Left lung (tissue), 10 donors: ENCODE data around the gene PCDHA5. TPM values are rescaled to one million over a fixed set of nuclear protein-coding genes. Genes with fewer than 3 reads are reported as not detected.

Source experiments
- ATAC-seq: fragments of 200-7000 bp; cut with Tn5 transposase; one replicate; pipeline ENCODE4 v1.9.1; 2020; ENCODE audit warnings: moderate library complexity
- DNase-seq, 4 donors: peaks; one replicate each; pipeline ENCODE4 v3.0.0-alpha.2; 2013 to 2020
- H3K27ac ChIP-seq, 2 donors: fragments of 200-600 bp; sonication (generic) in 1 of 2; one replicate each; pipeline versions ENCODE4 v1.5.0 to v1.8.0; 2020 to 2021
- H3K27me3 ChIP-seq, 2 donors: fragments of 200-600 bp; sonication (generic) in 1 of 2; one replicate each; pipeline versions ENCODE4 v1.5.0 to v1.8.0; 2020 to 2021
- H3K36me3 ChIP-seq, 2 donors: fragments of 200-600 bp; sonication (generic) in 1 of 2; one replicate each; pipeline versions ENCODE4 v1.5.0 to v1.8.0; 2020 to 2021
- H3K4me1 ChIP-seq, 2 donors: fragments of 200-600 bp; one replicate each; pipeline ENCODE4 v1.8.0; 2021
- H3K4me3 ChIP-seq, 2 donors: fragments of 200-600 bp; sonication (generic) in 1 of 2; one replicate each; pipeline versions ENCODE4 v1.5.0 to v1.8.0; 2020 to 2021; ENCODE audit warnings: mild to moderate bottlenecking in 1 of 2
- H3K9me3 ChIP-seq, 2 donors: fragments of 200-600 bp; sonication (generic) in 1 of 2; one replicate each; pipeline versions ENCODE4 v1.5.0 to v1.8.0; 2020 to 2021
- CTCF ChIP-seq, 2 donors: fragments of 200-600 bp; sonication (generic) in 1 of 2; IDR thresholded peaks; one replicate each; pipeline versions ENCODE4 v1.5.0 to v1.8.0; 2021; ENCODE audit warnings: antibody characterized with exemption in 2 of 2
- intact Hi-C, 2 donors: fragments of 100-400 bp; cut with DNase I; formaldehyde crosslinking; loops; one replicate each; pipeline versions ENCODE4 v1.11.2 to v1.14.2; 2022
- polyA plus RNA-seq, 6 donors: library from polyadenylated mRNA; unstranded; fragments of 120-200 nt; gene quantifications; one replicate each; pipeline ENCODE4 v1.2.1, GENCODE V29; 2013; ENCODE audit not compliant: insufficient read length in 6 of 6
- total RNA-seq, 2 donors: library from RNA; stranded (reverse); fragmentation: NEBNext Ultra II Directional; extraction: Animal tissue kit (Norgen Biotek cat#: 25700); gene quantifications; one replicate each; pipeline ENCODE4 v1.2.1, GENCODE V29; 2021
- donor health status: DM: no; HTN: yes; CAD: no.
- donor health status: DM: no; HTN: no; CAD: no.

The PCDHA5 gene
- total and polyA plus RNA-seq, 8 donors = 0.06 to 0.64 (median 0.10) TPM

DNA sequence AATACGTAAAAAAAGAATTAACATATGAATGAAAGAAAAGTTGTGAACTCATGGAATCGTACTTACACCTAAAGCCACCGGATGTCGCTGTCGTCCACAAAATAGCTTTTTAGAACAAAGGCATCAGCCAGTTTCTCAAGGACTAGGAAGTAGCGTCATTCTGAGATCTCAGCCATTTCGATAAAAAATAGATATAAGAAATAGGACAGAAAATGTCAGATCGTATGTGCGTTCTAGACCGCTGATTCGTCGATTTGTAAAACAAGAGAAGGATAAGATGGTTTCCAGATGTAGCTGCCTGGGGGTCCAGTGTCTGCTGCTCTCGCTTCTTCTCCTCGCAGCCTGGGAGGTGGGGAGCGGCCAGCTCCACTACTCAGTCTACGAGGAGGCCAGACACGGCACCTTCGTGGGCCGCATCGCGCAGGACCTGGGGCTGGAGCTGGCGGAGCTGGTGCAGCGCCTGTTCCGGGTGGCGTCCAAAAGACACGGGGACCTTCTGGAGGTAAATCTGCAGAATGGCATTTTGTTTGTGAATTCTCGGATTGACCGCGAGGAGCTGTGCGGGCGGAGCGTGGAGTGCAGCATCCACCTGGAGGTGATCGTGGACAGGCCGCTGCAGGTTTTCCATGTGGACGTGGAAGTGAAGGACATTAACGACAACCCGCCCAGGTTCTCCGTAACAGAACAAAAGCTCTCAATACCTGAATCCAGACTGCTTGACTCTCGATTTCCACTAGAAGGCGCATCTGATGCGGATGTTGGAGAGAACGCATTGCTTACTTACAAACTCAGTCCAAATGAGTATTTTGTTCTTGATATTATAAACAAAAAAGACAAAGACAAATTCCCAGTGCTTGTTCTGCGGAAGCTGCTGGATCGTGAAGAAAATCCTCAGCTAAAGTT lies 34.6 kb downstream of the PCDHA5 start, which contains the start of gene PCDHA10:
PCDHA10 (plus strand) TSS at position 126 of the 903 bp plus-strand sequence; CDS start at position 278, 152 bp downstream.
- TF ChIP-seq CTCF (IDR thresholded peaks at IDR 0.05) = no peak

GRCh38 chr5:140857177-140857986 lies 36.0 kb downstream of the PCDHA5 start:
- no peak for ATAC-seq
- TF ChIP-seq CTCF (IDR thresholded peaks at IDR 0.05) = no peak
- H3K4me3 ChIP-seq = no peak overlapping the region
- H3K4me1 ChIP-seq = no peaks in the 10 kb centered on the region
- H3K36me3 ChIP-seq = no peaks in the 10 kb centered on the region
- no peak overlapping the region for H3K27ac ChIP-seq
- intact Hi-C loops = no loop called here
- no peak for DNase-seq
- peaks cover 0 to 31% of the 10 kb centered on the region in 2 donors for H3K9me3 ChIP-seq
- peaks cover 0 to 23% of the 10 kb centered on the region in 2 donors for H3K27me3 ChIP-seq

More for the DNA sequence above, 34.6 kb downstream of the PCDHA5 start, which contains the start of gene PCDHA10:
- intact Hi-C loops = no loop called here
- peak in 1 of 4 donors; percentile 13 for DNase-seq
- H3K4me1 ChIP-seq = no peaks in the 10 kb centered on the region
- H3K4me3 ChIP-seq = no peak within 1 kb of the TSS
- no peaks in the 10 kb centered on the region for H3K36me3 ChIP-seq
- H3K9me3 ChIP-seq = peaks cover 0 to 18% of the 10 kb centered on the region in 2 donors
- ATAC-seq = no peak
- no peak within 1 kb of the TSS for H3K27ac ChIP-seq
- peaks cover 0 to 12% of the 10 kb centered on the region in 2 donors for H3K27me3 ChIP-seq

- Histone ChIP-seq H3K4me3 (no peak overlapping the region), H3K9me3 (peaks cover 0 to 36% of the 10 kb centered on the region in 2 donors), H3K4me1 (no peaks in the 10 kb centered on the region), H3K27me3 (peaks cover 0 to 26% of the 10 kb centered on the region in 2 donors), H3K27ac (no peak overlapping the region), H3K36me3 (no peaks in the 10 kb centered on the region)
- DNase-seq = no peak
- ATAC-seq = no peak
- no peak for TF ChIP-seq CTCF (IDR thresholded peaks at IDR 0.05)
- intact Hi-C loops = no loop called here
These were observed 36.5 kb downstream of the PCDHA5 start for GRCh38 chr5:140857987-140858240.

DNA sequence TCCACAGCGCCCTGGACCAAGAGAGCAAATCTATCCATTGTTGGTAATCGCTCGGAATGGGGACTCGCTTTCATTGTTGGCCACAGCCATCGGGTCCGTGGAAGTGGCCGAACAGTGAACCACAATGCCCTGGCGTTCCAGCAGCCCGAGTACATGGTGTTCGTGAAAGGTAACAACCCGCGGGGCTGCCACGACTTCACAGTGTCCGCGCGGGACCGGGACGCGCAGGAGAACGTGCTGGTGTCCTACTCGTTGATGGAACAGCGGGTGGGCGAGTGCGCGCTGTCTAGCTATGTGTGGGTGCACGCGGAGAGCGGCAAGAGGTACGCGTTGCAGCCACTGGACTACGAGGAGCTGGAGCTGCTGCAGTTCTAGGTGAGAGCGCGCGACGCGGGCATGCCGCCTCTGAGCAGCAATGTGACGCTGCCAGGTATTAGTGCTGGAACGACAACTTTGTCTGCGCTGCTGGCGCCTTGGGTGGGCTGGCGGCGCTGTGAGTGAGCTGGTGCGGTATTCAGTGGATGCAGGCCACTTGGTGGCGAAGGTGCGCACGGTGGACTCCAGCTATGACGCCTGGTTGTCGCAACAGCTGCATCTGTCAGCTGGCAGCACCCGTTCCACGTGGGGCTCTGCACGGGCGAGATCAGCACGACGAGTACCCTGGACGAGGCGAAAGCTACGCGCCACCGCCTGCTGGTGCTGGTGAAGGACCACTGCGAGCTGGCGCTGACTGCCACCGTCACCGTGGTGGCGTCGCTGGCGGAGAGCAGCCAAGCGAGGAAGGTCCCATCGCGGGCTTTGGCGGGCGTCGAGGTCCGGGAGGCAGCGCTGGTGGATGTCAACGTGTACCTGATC lies 41.3 kb downstream of the PCDHA5 start:
- Histone ChIP-seq H3K36me3 (no peaks in the 10 kb centered on the region), H3K4me1 (no peaks in the 10 kb centered on the region), H3K27me3 (peaks cover 0 to 41% of the 10 kb centered on the region in 2 donors), H3K27ac (no peak overlapping the region), H3K9me3 (peaks cover 0 to 32% of the 10 kb centered on the region in 2 donors), H3K4me3 (no peak overlapping the region)
- DNase-seq (peak in 1 of 4 donors; percentile 75), ATAC-seq (no peak)
- TF ChIP-seq CTCF (IDR thresholded peaks at IDR 0.05) = no peak
- intact Hi-C loops = no loop called here
